IPS DF 4.7 (cell line): ENCODE results near the gene RFX4.
"Not testable (repeated sequence)": the region's sequence is repeated elsewhere in the genome, so short reads cannot be mapped to it uniquely, and the experiment has no call there.

Experiments used
- DNase-seq: peaks from one replicate; pipeline ENCODE4 v3.0.0-alpha.2; 2013; ENCODE audit warnings: low spot score; ENCODE audit errors: extremely low read depth

The RFX4 gene

DNA sequence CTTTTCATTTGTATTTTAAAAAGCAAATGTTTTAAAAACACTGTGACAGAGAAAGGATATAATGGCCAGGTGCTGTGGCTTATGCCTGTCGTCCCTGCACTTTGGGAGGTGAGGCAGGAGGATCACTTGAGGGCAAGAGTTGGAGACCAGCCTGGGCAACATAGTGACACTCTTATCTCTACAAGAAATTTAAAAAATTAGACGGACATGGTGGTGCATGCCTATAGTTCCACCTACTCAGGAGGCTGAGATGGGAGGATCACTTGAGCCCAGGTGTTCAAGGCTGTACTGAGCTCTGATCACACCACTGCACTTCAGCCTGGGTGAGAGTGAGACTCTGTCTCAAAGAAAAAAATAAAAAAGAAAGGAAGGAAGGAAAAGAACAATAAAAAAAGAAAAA, 7.8 kb downstream of the RFX4 start:
- DNase-seq: no peak

DNA sequence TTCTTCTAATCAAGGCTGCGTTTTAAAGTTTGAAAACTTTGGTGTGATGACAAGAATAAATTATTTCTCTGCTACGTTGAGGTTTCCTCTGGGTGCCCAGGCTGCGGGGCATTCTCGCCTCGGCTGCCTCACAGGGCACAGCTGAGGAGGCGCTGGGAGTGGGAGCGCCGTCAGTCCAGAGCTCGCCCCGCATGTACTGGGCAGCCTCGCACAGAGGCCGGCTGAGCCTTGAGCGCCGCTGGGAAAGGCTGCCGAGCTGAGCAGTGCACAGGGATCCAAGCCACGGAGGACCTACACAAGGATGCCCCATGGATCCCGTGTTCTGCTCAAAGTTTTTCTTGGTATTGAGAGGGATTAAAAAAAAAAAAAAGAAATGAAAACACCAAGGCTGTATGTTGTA, 11.6 kb downstream of the RFX4 start:
- DNase-seq: no peak

DNA sequence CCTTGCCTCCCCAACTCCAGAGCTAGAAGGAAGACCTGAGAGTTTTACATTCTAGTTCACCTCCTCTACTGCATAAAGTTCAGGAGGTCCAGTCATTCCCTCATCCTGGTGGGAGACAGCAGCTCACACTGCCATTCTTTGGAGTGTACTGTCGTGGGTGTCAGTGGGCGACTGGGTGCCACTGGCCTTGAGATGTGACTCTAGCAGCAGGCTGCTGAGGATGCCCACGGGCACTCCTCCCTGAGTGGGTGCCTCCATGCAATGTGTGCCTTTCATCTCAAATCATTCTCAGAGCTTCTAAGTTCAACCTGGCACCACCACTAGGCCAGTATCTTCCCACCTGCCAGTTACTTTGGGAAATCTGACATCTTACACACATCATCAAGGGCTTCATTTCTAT, 12.5 kb downstream of the RFX4 start:
- DNase-seq: no peak

DNA sequence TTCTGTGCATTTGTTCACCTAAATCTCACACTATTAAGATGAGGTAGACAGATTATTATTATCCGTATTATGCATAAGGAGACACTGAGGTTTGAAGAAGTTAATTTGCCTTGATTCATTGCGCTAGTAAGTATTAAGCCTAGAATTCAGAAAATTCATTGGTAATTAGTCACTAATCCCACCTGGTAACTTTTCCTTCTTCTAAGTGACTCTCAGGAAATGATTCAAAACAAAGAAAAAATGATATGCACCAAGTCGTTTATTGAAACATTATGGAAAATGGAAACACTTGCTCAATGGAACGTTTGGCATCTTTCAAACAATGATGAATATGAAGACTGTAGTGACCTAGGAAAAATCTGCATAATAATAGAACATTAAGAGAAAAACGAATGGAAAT, 15.2 kb downstream of the RFX4 start:
- DNase-seq: no peak

DNA sequence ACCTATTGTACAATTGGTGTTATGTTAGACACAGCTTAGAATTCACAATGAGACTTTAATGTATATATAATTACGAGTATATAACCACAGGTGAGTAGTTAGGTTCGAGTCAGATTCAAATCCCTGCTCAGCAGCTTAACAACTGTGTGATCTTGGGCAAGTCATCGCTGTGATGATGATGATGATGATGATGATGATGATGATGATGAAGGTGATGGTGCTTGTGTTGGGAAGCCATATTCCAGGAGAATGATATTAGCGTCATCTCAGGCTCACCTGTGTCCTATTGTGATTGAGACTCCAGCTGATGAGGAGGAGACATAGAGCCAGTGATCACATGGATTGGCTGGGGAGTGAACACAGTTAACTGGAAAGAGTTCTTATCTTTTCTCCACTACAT, 16.5 kb downstream of the RFX4 start:
- no peak for DNase-seq

DNA sequence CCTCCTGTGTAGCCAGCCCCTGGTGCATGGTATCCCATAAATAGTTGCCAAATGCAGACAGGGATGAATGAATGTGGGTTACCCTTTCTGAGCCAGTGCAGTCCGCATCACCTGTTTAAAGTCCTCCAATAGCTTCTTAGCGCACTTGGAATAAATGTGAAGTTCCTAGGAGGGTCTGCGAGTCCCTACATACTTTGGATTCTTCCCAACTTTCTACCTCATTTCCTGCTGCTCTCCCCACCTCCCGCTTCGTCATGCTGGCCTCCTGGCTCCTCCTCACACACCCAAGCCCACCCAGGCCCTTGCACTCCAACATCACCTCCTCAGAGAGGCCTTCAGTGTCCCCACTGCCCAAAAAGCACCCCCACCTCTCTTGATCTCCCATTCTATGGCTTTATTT, 17.7 kb downstream of the RFX4 start:
- DNase-seq: no peak

DNA sequence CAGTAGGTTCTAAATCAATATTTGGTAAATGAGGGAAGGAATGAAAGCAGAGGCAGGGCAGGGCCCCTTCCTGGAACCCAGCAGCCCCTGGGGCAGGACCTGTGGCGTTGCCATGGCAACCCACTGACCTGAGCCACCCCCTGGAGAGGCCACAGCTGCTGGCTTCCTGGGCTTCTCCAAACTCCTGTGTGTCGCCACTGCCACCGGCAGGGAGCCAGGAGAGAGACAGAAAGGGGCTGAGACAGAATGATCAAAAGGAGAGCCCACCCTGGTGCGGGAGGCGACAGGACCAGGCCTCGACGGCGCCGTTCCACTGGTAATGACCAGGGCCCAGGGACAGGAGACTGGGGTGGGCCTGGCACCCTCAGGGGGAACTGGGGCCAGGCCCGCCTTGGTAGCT, 18.2 kb downstream of the RFX4 start:
- no peak for DNase-seq

DNA sequence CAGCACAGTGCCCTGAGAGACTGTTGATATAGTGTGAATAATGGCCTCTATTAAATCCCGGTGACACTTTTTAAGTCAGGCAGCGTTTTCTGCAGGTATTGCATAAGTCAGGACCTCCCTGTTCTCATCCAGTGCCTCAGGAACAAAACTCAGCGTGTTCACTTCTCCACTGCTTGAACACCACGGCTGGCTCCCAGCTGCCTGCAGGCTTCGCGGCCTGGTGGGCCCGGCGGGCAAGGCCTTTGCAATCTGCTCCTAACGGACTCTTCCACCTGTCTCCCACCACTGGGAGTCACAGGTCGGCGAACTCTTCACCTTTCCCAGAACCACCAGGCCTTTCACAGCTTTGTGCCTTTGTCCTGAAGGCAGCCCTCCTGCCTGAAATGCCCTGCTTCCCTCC, 18.7 kb downstream of the RFX4 start:
- no peak for DNase-seq

DNA sequence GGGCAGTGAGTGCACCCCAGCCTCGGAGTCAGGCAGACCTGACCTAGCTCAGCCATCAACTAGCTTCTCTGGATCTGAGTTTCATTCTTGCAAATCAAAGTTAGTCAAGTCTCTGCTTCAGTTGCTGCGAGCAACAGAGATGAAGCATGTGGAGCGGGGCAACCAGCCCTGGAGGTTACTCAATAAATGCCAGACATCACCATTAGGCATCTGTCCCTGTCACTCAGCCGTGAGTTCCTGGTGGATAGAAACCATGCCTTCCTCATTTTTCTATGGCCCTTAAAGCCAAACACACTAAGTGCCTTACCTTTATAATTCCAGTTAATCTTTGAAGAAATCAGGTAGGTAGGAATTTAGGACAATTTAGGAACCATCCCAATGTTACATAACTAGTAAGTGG, 19.3 kb downstream of the RFX4 start:
- no peak for DNase-seq

DNA sequence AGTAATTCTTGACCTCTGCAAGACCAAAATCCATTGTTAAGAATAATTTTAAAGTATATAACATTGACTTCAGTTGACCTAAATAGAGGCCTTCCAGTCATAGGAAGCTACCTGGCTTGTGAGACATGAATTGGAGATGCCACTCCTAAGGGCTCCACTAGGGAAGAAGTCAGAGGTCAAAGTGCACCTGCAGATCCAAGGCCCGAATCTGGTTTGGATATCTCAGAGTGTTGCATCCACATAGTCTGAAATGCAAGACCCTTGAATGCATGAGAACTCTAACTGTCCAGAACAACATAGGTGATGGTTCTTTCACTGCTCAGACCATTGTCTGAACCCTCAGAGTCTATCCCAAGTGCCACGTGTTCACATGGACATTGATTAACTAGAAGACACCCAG, 22.4 kb downstream of the RFX4 start:
- no peak for DNase-seq

DNA sequence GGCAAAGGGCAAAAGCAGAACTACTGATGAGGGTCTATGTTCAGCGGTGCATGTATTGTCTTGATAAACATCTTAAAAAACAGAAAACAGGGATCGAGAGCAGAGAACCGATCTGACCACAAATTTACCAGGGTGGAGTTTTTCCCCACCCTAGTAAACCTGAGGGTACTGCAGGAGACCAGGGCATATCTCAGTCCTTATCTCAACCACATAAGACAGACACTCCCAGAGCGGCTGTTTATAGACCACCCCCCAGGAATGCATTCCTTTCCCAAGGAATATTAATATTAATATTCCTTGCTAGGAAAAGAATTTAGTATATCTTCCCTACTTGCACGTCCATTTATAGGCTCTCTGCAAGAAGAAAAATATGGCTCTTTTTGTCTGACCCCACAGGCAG, 37.8 kb downstream of the RFX4 start:
- DNase-seq: not testable (repeated sequence)

DNA sequence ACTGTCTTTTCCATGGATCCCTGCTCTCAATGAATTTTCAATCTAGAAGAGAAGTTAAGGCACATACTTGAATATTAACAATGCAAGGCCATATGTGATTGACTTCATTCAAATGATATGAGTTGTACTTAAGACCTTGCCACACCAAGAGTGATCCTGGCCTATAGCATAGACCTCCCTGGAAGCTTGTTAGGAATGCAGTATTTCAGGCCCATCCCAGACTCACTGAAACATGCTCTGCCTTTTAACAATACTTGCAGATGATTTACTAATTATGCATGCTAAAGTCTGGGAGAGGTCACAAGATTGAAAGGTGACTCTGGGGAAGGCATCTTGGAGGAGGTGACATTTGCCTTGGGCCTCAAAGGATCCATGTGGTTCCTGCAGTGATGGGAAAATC, 43.2 kb downstream of the RFX4 start:
- no peak for DNase-seq

DNA sequence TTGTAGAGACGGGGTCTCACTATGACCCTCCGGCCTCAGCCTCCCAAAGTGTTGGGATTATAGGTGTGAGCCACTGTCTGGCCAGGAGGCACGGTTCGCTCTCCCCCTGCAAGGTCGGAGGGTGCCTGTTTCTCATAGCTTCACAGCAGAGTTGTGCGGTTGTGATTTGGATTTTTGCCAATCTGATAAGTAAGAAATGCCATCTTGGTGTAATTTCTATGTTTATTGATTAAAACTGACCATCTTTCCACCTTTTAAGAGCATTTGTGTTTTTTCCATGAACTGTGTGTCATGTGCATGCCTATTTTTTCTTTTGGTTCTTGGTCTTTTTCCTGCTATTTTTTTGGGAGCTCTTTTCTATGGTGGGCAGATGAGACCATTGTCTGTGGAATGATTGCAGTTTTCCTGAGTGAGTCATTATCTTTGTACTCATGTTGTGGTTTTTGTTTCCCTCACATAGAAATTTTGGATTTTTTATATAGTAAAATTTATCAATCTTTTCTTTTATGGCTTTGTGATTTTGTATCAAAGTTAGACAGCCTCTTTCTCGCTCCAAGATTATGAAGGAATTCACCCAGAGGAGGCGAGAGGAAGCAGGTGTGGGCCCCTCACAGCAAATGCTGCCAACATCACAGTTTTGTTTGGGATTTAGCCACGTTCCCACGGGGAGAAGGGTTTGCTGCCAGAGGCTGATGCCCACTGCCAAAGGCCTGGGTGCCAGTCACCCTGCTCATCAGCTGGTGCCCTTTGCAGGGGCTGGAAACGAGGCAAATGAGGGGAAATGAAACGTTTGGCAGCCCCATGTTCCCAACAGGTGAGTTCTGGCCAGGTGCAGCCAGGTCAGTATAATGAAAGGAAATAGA, 47.2 kb downstream of the RFX4 start:
- no peak for DNase-seq

DNA sequence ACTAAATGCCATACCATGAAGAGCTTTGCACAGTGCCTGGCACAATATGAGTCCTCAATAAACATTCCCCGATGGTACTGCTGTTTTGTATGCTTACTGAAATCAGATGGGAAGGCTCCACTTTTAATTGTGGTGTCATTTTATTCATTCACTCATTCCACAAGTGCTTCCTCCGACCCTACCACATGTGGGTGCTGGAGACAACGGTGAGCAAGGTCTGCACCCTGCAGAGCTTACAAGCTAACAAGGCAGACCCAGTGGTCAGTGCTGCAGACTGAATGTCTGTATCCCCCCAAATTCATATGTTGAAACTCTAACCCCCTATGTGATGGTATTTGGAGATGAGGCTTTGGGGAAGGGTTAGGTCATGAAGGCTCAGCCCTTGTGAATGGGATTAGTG, 48.3 kb downstream of the RFX4 start:
- no peak for DNase-seq

DNA sequence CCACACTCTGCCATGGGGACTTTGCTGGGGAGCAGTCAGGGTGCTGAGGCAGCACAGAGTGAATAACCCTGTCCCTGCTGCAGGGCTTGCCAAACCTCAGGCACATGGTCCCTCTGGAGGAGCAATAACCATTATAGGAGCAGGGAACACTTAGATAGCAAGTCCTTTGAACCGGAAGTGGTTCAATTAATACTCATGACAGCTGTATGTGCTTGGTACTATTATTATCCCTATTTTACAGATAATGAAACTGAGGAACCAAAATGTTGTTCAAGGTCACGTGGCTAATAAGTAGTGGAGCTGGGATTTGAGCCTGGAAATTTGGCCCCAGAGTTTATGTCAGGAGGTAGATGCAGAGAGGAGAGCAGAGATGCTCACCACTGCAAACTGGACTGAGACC, 49.0 kb downstream of the RFX4 start:
- no peak for DNase-seq

DNA sequence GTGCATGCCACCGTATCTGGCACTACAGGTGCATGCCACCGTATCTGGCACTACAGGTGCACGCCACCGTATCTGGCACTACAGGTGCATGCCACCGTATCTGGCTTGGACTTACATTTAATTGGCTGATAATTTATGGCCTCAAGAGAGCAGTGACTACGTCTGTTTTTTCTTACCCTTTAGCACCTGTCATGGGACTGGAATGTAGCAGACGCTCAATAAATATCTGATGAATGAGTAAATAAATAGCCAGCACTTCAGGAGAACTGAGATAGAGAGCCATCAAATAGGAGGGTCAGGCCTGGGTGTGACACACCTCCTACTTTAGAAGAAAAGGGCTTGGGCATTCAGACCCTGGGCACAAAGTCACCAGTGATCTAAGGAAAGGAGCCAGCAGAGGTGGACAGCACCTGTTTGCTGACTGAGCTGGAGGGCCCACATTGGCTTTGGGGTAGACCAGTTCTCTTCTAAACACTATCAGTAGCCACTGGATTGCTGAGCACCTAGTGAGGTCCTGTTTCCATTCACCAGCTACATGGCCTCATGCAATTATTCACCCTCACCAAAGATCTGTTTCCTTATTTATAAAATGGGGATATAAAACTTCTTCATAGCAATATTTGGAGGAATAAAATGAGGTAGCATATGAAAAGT, 50.1 kb downstream of the RFX4 start:
- no peak for DNase-seq

DNA sequence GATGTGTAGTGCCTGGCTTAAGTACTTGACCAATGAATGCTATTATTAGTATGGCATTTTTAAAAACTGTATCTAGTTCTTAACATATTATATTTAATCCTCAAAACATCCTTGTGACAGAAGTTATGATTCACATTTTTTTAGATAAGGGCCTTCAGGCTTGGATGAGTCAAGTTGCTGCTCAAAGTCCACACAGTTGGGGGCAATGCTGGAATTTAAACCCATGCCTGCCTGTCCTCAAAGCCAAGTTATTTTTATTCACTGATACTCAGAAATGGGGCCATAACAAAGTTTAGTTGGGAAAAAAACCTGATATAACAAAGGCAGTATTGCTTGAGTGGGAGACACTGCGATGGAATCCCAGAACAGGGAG, 50.6 kb downstream of the RFX4 start:
- no peak for DNase-seq

DNA sequence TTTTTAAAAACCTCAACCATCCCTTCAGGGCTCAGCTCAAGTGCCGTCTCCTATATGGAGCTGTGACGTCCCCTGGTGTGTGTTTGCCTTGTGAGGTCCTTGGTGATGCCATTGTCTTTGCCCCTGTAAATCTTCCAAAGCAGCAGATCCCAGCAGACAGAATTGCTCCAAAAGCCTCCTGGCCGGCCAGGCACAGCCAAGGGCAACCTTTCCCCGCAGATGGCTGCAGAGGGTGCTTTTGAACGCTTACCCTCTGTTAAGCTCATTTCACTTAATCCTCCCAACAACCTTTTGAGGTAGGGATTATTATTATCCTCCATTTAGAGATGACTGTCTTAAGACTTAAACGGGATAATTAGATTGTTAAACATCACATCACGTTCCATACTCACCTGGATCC, 51.4 kb downstream of the RFX4 start:
- no peak for DNase-seq

DNA sequence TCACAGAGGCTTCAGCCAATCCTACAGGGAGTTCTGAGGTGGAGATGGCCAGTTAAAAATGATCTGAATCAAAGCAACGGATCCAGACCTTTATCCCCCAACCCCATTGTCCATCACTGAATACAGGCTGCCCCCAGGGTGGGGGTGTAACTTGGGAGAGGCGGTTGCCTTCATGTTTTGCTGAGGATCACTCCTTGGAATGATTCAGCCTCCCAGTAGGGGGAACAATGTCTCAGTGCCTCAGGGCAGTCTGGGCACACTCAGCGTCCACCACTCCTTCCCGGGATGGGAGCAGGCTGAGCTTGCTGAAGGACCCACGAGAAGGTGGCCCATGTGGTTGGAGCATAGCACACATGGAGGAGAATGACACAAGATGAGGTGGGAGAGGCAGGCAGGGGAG, 60.2 kb downstream of the RFX4 start:
- DNase-seq: no peak

DNA sequence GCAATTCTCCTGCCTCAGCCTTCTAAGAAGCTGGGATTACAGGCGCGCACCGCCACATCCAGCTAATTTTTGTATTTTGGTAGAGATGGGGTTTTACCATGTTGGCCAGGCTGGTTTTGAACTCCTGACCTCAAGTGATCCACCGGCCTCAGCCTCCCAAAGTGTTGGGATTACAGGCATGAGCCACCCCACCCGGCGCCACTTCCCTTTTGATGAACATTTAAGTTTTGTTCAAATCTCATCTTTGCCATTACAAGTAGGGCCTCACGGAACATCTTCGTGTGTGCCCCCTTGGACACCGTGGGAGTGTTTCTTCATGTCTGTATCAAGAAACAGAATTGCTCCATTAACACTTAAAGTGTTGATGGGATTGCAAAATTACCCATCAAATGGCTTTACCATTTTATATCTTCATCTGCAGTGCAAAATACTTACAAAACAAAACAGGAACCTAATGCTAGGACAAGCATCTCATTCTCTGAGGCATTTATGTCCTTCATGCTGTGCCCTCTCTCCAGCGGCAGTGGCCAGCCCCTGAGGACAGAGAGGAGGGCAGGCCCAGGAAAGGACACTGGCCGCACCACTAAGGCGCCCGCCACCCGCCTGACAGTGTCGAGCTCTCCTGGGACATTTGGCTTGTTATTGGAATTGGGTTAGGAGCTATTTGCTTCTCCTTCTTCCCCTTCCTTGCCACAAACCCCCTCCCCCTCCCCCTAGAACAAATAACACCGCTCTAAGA, 61.7 kb downstream of the RFX4 start:
- no peak for DNase-seq

DNA sequence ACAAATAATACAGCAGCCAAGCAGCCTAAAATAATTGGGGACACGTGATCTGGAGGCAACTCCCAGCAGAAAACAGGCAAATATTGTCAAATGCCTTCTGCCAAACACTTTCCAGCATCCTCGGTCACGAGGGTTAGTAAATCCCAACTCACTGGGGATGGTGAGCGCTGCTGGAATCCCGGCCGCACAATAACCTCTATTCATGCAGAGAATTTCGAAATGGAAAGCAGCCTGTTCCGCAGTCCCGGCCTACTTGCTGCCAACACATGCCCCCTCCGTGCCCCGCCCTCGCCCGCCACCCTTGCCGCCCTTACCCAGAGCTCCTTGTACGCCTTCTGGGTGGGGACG, 62.2 kb downstream of the RFX4 start:
- DNase-seq: no peak

DNA sequence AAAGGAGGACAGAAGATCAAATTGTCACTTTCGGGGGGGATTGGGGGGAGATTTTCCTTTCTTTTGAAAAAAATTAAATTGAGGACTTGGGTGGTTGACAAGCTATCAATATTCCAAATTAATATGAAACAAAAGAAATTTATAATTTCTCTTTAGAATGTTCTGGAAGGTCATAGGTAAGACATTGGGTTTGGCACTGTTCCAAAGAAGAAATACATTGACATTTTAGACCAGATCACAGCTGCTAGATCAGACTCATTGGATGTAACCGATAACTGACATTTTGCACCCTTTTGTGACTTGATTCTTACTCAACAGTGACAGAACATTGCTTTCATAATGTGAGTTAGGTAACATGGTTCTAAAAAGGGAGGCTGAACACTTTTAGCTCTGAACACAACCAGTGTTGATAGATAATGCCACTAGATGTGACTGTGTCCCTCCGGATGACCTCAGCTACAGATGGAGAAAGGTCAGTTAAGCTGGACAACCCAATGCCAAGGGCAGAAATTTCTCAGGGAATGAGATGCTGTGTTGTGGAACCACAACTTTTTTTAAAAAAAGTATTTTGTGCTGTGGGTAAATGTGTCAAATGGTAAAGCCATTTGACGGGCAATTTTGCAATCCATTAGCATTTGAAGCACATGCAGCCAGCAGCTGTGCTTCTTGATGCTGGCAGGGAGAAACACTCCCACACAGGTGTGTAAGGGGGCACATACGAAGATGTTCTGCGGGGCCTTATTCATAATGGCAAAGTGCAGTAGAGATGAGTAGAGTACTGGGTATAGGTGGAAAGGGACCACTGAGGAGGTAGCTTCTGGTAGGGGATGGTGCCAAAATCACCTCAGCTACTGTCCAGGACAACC, 62.9 kb downstream of the RFX4 start:
- DNase-seq: no peak
